ENCODE measurements around the gene TALDO1.

- TF ChIP-seq CTCF (IDR thresholded peaks at IDR 0.05) (no peak), POLR2A (IDR thresholded peaks at IDR 0.05) (no peak)
Observed at GRCh38 chr11:745428-745827, 1.8 kb upstream of the TALDO1 start.
